HUES64 (cell line): ENCODE measurements around the gene DNAH9.
"Not testable (repeated sequence)": the region's sequence is repeated elsewhere in the genome, so short reads cannot be mapped to it uniquely, and the experiment has no call there.

ENCODE experiments used
- H3K27ac ChIP-seq: 2 replicates; pipeline ENCODE4 v1.7.0; 2013; ENCODE audit warnings: low read depth, low read length, inconsistent platforms
- H3K27me3 ChIP-seq: 2 replicates; pipeline ENCODE4 v1.6.1; 2013; ENCODE audit warnings: mild to moderate bottlenecking, low read length; ENCODE audit not compliant: insufficient read depth
- H3K36me3 ChIP-seq: 2 replicates; pipeline ENCODE4 v1.6.1; 2013; ENCODE audit warnings: mild to moderate bottlenecking, low read length; ENCODE audit not compliant: insufficient read depth
- H3K4me1 ChIP-seq: 2 replicates; pipeline ENCODE4 v1.6.1; 2013; ENCODE audit warnings: mild to moderate bottlenecking, low read length, moderate library complexity; ENCODE audit not compliant: insufficient read depth
- H3K4me3 ChIP-seq: 2 replicates; pipeline ENCODE4 v1.5.1; 2013; ENCODE audit warnings: mild to moderate bottlenecking, low read length, moderate library complexity
- H3K9ac ChIP-seq: 2 replicates; pipeline ENCODE4 v1.6.1; 2013; ENCODE audit warnings: mild to moderate bottlenecking, low read depth, low read length
- H3K9me3 ChIP-seq: 2 replicates; pipeline ENCODE4 v1.6.1; 2013; ENCODE audit warnings: low read depth, low read length; ENCODE audit not compliant: insufficient read depth
- WGBS: fragments of 150-250, 120-280 bp; methylation state at CpG from one replicate; pipeline ENCODE4 v1.1.7; 2013; ENCODE audit warnings: missing lambda C conversion rate; 5-methylcytosine and 5-hydroxymethylcytosine counted together

Gene DNAH9

GRCh38 chr17:11916091-11916490, 317.8 kb downstream of the DNAH9 start:
- Histone ChIP-seq H3K27me3 (no peaks in the 10 kb centered on the region), H3K27ac (no peak overlapping the region), H3K36me3 (no peaks in the 10 kb centered on the region), H3K4me3 (no peak overlapping the region), H3K4me1 (no peaks in the 10 kb centered on the region), H3K9ac (no peak overlapping the region), H3K9me3 (0 out of 2 replicates have a peak, but pooled peaks cover 3% of the 10 kb centered on the region)
- WGBS: 64% methylated on average over 2 of the region's 2 CpGs

DNA sequence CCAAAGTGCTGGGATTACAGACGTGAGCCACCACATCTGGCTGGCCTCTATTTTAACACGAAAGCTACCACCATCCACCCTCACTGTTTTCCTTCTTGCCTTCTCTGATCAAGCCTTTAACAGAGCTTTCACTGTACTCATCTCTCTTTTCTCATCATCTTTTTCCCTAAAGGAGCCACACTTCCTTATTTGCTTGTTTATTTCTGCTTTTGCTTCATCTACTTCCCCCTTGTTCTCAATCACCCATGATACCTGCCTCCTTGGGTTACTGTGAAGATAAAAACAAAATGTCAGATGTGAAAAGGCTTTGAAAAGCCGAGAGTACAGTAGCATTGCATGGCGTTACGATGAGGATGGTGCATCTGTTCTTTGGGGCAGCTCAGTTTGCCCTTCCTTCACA, 319.1 kb downstream of the DNAH9 start:
- Histone ChIP-seq H3K4me3 (no peak overlapping the region), H3K27ac (no peak overlapping the region), H3K4me1 (no peaks in the 10 kb centered on the region), H3K9me3 (no peaks in the 10 kb centered on the region), H3K27me3 (no peaks in the 10 kb centered on the region), H3K9ac (no peak overlapping the region), H3K36me3 (no peaks in the 10 kb centered on the region)
- WGBS: 94% methylated on average over 5 of the region's 5 CpGs

DNA sequence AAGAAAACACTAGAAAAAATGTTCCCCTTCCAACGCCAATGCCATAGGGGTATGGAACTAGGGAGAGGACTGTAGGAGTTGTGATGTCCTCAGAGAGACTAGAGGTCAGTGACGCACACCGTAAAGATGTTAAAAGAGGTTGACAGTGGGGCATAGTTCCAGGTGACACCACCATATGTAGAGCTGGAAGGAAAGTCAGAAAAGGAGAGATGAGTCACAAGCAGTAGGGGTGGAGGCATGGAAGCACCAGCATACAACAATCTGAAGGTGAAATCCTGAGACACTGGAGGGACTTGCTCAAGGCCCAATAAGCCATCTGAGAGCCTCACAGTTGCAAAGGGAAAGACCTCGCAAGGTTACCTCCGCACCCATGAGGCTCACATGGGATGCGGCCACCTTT, 323.0 kb downstream of the DNAH9 start:
- H3K9ac ChIP-seq: no peak overlapping the region
- H3K4me1 ChIP-seq: peaks cover 5% of the 10 kb centered on the region
- WGBS: 91% methylated on average over 6 of the region's 6 CpGs
- no peaks in the 10 kb centered on the region for H3K27me3 ChIP-seq
- H3K9me3 ChIP-seq: no peaks in the 10 kb centered on the region; the same call in 1 of the 2 replicates
- H3K27ac ChIP-seq: no peak overlapping the region
- no peaks in the 10 kb centered on the region for H3K36me3 ChIP-seq
- no peak overlapping the region for H3K4me3 ChIP-seq

- no CpG with 5 or more reads among the region's 1 CpG for WGBS
- H3K9me3 ChIP-seq: no peaks in the 10 kb centered on the region; the same call in 1 of the 2 replicates
- no peak overlapping the region for H3K4me3 ChIP-seq
- H3K9ac ChIP-seq: no peak overlapping the region
- peaks cover 5% of the 10 kb centered on the region for H3K4me1 ChIP-seq
- H3K36me3 ChIP-seq: no peaks in the 10 kb centered on the region
- H3K27me3 ChIP-seq: no peaks in the 10 kb centered on the region
- H3K27ac ChIP-seq: no peak overlapping the region
These were observed 324.4 kb downstream of the DNAH9 start for GRCh38 chr17:11922638-11923037.

DNA sequence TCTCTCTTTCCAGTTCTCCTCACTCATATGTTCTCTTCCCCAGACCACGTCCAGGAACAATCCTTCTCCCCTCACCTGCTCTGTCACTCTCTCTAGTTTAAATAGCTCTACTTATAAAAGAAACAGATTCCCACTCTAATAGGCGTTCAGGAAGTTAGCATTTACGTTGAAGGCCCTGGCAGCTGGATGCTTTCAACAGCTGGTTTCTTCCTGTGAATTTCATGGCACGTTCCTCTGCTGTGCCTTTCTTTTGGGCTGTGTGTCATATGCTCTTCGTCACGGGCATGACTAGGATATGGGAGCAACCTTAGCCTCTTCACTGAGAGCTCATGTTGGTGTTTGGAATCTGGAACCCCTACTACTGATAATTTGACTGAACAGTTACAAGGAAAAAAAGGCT, 325.8 kb downstream of the DNAH9 start:
- Histone ChIP-seq H3K9me3 (no peaks in the 10 kb centered on the region; the same call in 1 of the 2 replicates), H3K9ac (no peak overlapping the region), H3K27ac (no peak overlapping the region), H3K36me3 (no peaks in the 10 kb centered on the region), H3K4me1 (peaks cover 14% of the 10 kb centered on the region), H3K27me3 (no peaks in the 10 kb centered on the region), H3K4me3 (no peak overlapping the region)
- WGBS: 93% methylated on average over 6 of the region's 6 CpGs

- H3K27me3 ChIP-seq: no peaks in the 10 kb centered on the region
- H3K9ac ChIP-seq: no peak overlapping the region
- H3K4me1 ChIP-seq: peaks cover 14% of the 10 kb centered on the region
- H3K4me3 ChIP-seq: no peak overlapping the region
- H3K9me3 ChIP-seq: no peaks in the 10 kb centered on the region; the same call in 1 of the 2 replicates
- H3K36me3 ChIP-seq: no peaks in the 10 kb centered on the region
- no peak overlapping the region for H3K27ac ChIP-seq
- 86% methylated on average over 6 of the region's 6 CpGs for WGBS
These were observed 327.2 kb downstream of the DNAH9 start for GRCh38 chr17:11925262-11926021.

- no peak overlapping the region for H3K27ac ChIP-seq
- H3K36me3 ChIP-seq: no peaks in the 10 kb centered on the region
- H3K9me3 ChIP-seq: no peaks in the 10 kb centered on the region; the same call in 1 of the 2 replicates
- no peak overlapping the region for H3K4me3 ChIP-seq
- no peak overlapping the region for H3K9ac ChIP-seq
- WGBS: 40% methylated on average over 4 of the region's 4 CpGs
- no peaks in the 10 kb centered on the region for H3K27me3 ChIP-seq
- H3K4me1 ChIP-seq: peaks cover 14% of the 10 kb centered on the region
These were observed 330.2 kb downstream of the DNAH9 start for GRCh38 chr17:11928436-11928835.

- Histone ChIP-seq H3K27ac (no peak overlapping the region), H3K4me1 (peaks cover 9% of the 10 kb centered on the region; the same call in 1 of the 2 replicates), H3K27me3 (no peaks in the 10 kb centered on the region), H3K36me3 (no peaks in the 10 kb centered on the region), H3K9ac (no peak overlapping the region), H3K9me3 (no peaks in the 10 kb centered on the region), H3K4me3 (no peak overlapping the region)
- 95% methylated on average over 10 of the region's 10 CpGs for WGBS
These were observed 334.1 kb downstream of the DNAH9 start for GRCh38 chr17:11932337-11932898.

DNA sequence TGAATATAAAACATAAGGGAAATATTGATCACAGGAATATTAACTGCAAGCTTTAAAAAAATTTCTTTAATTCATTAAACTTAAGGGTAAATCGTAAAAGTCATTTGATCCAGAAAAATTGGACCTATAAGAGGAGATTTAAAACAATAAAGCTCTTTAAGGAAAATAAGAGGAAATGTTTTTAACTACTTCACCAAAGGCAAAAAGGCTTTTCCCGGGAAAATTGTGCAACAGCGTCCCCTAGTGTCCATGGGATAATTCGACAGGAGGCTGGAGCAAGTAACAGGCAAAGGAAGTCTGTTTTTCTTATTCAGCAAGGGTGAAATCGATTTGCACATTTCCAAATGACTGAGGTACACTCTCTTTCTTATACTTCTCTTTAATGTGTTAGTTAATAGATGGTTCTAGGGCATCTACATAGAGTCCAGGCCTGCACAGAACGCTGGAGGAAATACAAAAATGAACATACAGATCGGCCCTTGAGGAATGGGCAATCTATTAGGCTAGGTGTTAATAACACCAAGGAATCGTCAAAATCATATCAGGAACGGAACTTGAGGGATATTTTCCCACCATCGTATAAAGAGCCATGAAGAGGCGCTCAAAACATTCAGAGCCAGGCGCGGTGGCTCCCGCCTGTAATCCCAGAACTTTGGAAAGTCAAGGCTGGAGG, 337.6 kb downstream of the DNAH9 start:
- Histone ChIP-seq H3K9me3 (no peaks in the 10 kb centered on the region), H3K27ac (no peak overlapping the region), H3K27me3 (no peaks in the 10 kb centered on the region), H3K4me1 (no peaks in the 10 kb centered on the region), H3K9ac (no peak overlapping the region), H3K4me3 (no peak overlapping the region), H3K36me3 (no peaks in the 10 kb centered on the region)
- 52% methylated on average over 12 of the region's 14 CpGs for WGBS

GRCh38 chr17:11940904-11941303, 342.6 kb downstream of the DNAH9 start:
- H3K9ac ChIP-seq: no peak overlapping the region
- no peak overlapping the region for H3K4me3 ChIP-seq
- 79% methylated on average over 2 of the region's 2 CpGs for WGBS
- H3K36me3 ChIP-seq: no peaks in the 10 kb centered on the region
- no peak overlapping the region for H3K27ac ChIP-seq
- H3K4me1 ChIP-seq: no peaks in the 10 kb centered on the region
- H3K27me3 ChIP-seq: no peaks in the 10 kb centered on the region
- H3K9me3 ChIP-seq: no peaks in the 10 kb centered on the region

- not testable (repeated sequence) for H3K9ac ChIP-seq, H3K27me3 ChIP-seq, H3K4me1 ChIP-seq, H3K36me3 ChIP-seq, H3K4me3 ChIP-seq, H3K27ac ChIP-seq, H3K9me3 ChIP-seq
- WGBS: 97% methylated on average over 11 of the region's 11 CpGs
These were observed 344.8 kb downstream of the DNAH9 start for GRCh38 chr17:11943086-11943485.
